Endodermal cell (in vitro differentiated cells): ENCODE data around the gene SLC15A3. TPM values are rescaled to one million over a fixed set of nuclear protein-coding genes. Genes with fewer than 3 reads are reported as not detected.

Source experiments
- DNase-seq: peaks from one replicate; pipeline ENCODE4 v3.0.0-alpha.2; 2017
- H3K27ac ChIP-seq: 2 replicates; pipeline ENCODE4 v1.5.1; 2013; ENCODE audit warnings: mild to moderate bottlenecking, low read depth, low read length, moderate library complexity
- H3K27me3 ChIP-seq: 2 replicates; pipeline ENCODE4 v1.6.1; 2013; ENCODE audit warnings: mild to moderate bottlenecking, low read length, moderate library complexity; ENCODE audit not compliant: insufficient read depth, control insufficient read depth, poor library complexity, severe bottlenecking
- H3K36me3 ChIP-seq: 2 replicates; pipeline ENCODE4 v1.7.0; 2013; ENCODE audit warnings: mild to moderate bottlenecking, low read length, moderate library complexity; ENCODE audit not compliant: control insufficient read depth, insufficient read depth
- H3K4me1 ChIP-seq: one replicate; pipeline ENCODE4 v1.7.0; 2013; ENCODE audit warnings: low read length; ENCODE audit not compliant: control insufficient read depth, insufficient read depth
- H3K4me3 ChIP-seq: 2 replicates; pipeline ENCODE4 v1.5.1; 2013; ENCODE audit warnings: mild to moderate bottlenecking, low read length, moderate library complexity
- H3K9ac ChIP-seq: 2 replicates; pipeline ENCODE4 v1.6.1; 2013; ENCODE audit warnings: mild to moderate bottlenecking, low read length, moderate library complexity; ENCODE audit not compliant: poor library complexity, severe bottlenecking; ENCODE audit errors: extremely low read depth
- H3K9me3 ChIP-seq: 2 replicates; pipeline ENCODE4 v1.6.1; 2013; ENCODE audit warnings: mild to moderate bottlenecking, low read length, moderate library complexity; ENCODE audit not compliant: control insufficient read depth
- H3K27ac Mint-ChIP-seq: 2 replicates; pipeline ENCODE4 v1.8.0; 2020; ENCODE audit warnings: mixed read lengths
- H3K27me3 Mint-ChIP-seq: 2 replicates; pipeline ENCODE4 v1.8.0; 2021; ENCODE audit warnings: mild to moderate bottlenecking, mixed read lengths; ENCODE audit not compliant: insufficient read depth
- H3K36me3 Mint-ChIP-seq: 2 replicates; pipeline ENCODE4 v1.8.0; 2020; ENCODE audit warnings: low read depth, mixed read lengths
- H3K4me1 Mint-ChIP-seq: 2 replicates; pipeline ENCODE4 v1.8.0; 2020; ENCODE audit warnings: mixed read lengths
- H3K4me3 Mint-ChIP-seq: 2 replicates; pipeline ENCODE4 v1.8.0; 2020; ENCODE audit warnings: mild to moderate bottlenecking, moderate library complexity, mixed read lengths
- H3K9me3 Mint-ChIP-seq: 2 replicates; pipeline ENCODE4 v1.8.0; 2020; ENCODE audit warnings: mild to moderate bottlenecking, mixed read lengths
- CTCF ChIP-seq: fragments of 200-600 bp; sonication (generic); conservative IDR thresholded peaks from 2 replicates; pipeline ENCODE4 v1.5.0; 2021; ENCODE audit warnings: antibody characterized with exemption, mild to moderate bottlenecking
- WGBS, 2 experiments: methylation state at CpG; one replicate each; pipeline versions ENCODE4 v1.1.5 to v1.1.7; 2013; ENCODE audit warnings: missing lambda C conversion rate in 2 of 2, mixed read lengths in 1 of 2; ENCODE audit not compliant: insufficient coverage in 1 of 2, insufficient read length in 1 of 2; 5-methylcytosine and 5-hydroxymethylcytosine counted together
- total RNA-seq, 2 donors: library from RNA; stranded (reverse); fragmentation: NEBNext Ultra II Directional in 1 of 2; extraction: Animal tissue kit (Norgen Biotek cat#: 25700) in 1 of 2; gene quantifications; 2 replicates in 1 of 2; 3 replicates in 1 of 2; pipeline ENCODE4 v1.2.1, GENCODE V29; 2021

The SLC15A3 gene
- total RNA-seq, 2 donors from 2014 or later: 1.4 to 1.6 TPM

GRCh38 chr11:60973699-60974098, 21.7 kb upstream of the SLC15A3 start:
- H3K4me1 ChIP-seq: no peaks in the 10 kb centered on the region
- H3K4me3 ChIP-seq: no peak overlapping the region
- peaks cover 9% of the 10 kb centered on the region for H3K27me3 ChIP-seq
- Mint-ChIP-seq H3K27ac (no peak overlapping the region), H3K36me3 (no peaks in the 10 kb centered on the region), H3K27me3 (peaks cover 13% of the 10 kb centered on the region), H3K9me3 (no peaks in the 10 kb centered on the region), H3K4me3 (no peak overlapping the region), H3K4me1 (peaks cover 5% of the 10 kb centered on the region)
- DNase-seq: peak; percentile 25
- 89 to 92% methylated on average over 5 to 6 of the region's 6 CpGs for WGBS, 2 experiments
- H3K27ac ChIP-seq: no peak overlapping the region
- H3K36me3 ChIP-seq: no peaks in the 10 kb centered on the region
- no peak overlapping the region for H3K9ac ChIP-seq
- TF ChIP-seq CTCF: no peak
- peaks cover under 1% of the 10 kb centered on the region for H3K9me3 ChIP-seq

GRCh38 chr11:60972182-60973030, 20.4 kb upstream of the SLC15A3 start:
- peaks cover 9% of the 10 kb centered on the region for H3K9me3 ChIP-seq
- H3K36me3 Mint-ChIP-seq: peaks cover under 1% of the 10 kb centered on the region
- TF ChIP-seq CTCF: no peak
- peaks cover 7% of the 10 kb centered on the region for H3K9me3 Mint-ChIP-seq
- peaks cover 12% of the 10 kb centered on the region for H3K27me3 Mint-ChIP-seq
- H3K4me1 ChIP-seq: no peaks in the 10 kb centered on the region
- peaks cover 9% of the 10 kb centered on the region for H3K27me3 ChIP-seq
- H3K36me3 ChIP-seq: no peaks in the 10 kb centered on the region
- no peak overlapping the region for H3K27ac Mint-ChIP-seq
- peaks cover 5% of the 10 kb centered on the region for H3K4me1 Mint-ChIP-seq
- H3K4me3 ChIP-seq: no peak overlapping the region
- H3K4me3 Mint-ChIP-seq: no peak overlapping the region
- H3K27ac ChIP-seq: no peak overlapping the region
- WGBS, 2 experiments: 91 to 96% methylated on average over 8 to 15 of the region's 15 CpGs
- peak; percentile 34 for DNase-seq
- no peak overlapping the region for H3K9ac ChIP-seq

- no peak within 1 kb of the TSS for H3K27ac Mint-ChIP-seq
- no peak for TF ChIP-seq CTCF
- Histone ChIP-seq H3K4me1 (no peaks in the 10 kb centered on the region), H3K36me3 (no peaks in the 10 kb centered on the region), H3K9me3 (peaks cover 9% of the 10 kb centered on the region), H3K27ac (no peak within 1 kb of the TSS), H3K4me3 (no peak within 1 kb of the TSS), H3K27me3 (peaks cover 15% of the 10 kb centered on the region), H3K9ac (no peak within 1 kb of the TSS)
- peaks cover 20% of the 10 kb centered on the region for H3K27me3 Mint-ChIP-seq
- peaks cover 5% of the 10 kb centered on the region for H3K4me1 Mint-ChIP-seq
- 95 to 97% methylated on average over 6 to 16 of the region's 16 CpGs for WGBS, 2 experiments
- H3K4me3 Mint-ChIP-seq: no peak within 1 kb of the TSS
- peaks cover 10% of the 10 kb centered on the region for H3K9me3 Mint-ChIP-seq
- DNase-seq: no peak
- peaks cover 2% of the 10 kb centered on the region for H3K36me3 Mint-ChIP-seq
Measured at GRCh38 chr11:60971520-60971919, 19.5 kb upstream of the SLC15A3 start, which contains the start of gene CD6. CD6 (plus strand) TSS chr11:60971680; CDS start chr11:60971866, 186 bp downstream.
